ENCODE data around the gene STPG3. TPM values are rescaled to one million over a fixed set of nuclear protein-coding genes. Genes with fewer than 3 reads are reported as not detected.
A peak's percentile ranks its signal among the peaks of the same experiment; 100 is the strongest.

The STPG3 gene
- total RNA-seq, 4 donors from 2014 or later, result not detected

GRCh38 chr9:137295849-137296669, 45.0 kb downstream of the STPG3 start:
- peaks cover 0 to 52% (median 12%) of the 10 kb centered on the region in 3 donors for H3K4me1 ChIP-seq
- H3K27me3 ChIP-seq, result peaks cover 89% of the 10 kb centered on the region
- H3K9me3 ChIP-seq, result no peaks in the 10 kb centered on the region
- WGBS, 2 donors (ENCODE audit: low coverage in 1 of 2), result 39 to 40% methylated on average over 2 to 3 of the region's 78 CpGs
- peak; percentile 17 for ATAC-seq
- no peaks in the 10 kb centered on the region for H3K36me3 ChIP-seq
- H3K4me3 ChIP-seq, result peak overlapping the region in 1 of 2 donors; percentile 50
- TF ChIP-seq POLR2A (IDR thresholded peaks at IDR 0.05), result no peak
- no peak for TF ChIP-seq EP300 (IDR thresholded peaks at IDR 0.05)
- TF ChIP-seq, protein P1, sequence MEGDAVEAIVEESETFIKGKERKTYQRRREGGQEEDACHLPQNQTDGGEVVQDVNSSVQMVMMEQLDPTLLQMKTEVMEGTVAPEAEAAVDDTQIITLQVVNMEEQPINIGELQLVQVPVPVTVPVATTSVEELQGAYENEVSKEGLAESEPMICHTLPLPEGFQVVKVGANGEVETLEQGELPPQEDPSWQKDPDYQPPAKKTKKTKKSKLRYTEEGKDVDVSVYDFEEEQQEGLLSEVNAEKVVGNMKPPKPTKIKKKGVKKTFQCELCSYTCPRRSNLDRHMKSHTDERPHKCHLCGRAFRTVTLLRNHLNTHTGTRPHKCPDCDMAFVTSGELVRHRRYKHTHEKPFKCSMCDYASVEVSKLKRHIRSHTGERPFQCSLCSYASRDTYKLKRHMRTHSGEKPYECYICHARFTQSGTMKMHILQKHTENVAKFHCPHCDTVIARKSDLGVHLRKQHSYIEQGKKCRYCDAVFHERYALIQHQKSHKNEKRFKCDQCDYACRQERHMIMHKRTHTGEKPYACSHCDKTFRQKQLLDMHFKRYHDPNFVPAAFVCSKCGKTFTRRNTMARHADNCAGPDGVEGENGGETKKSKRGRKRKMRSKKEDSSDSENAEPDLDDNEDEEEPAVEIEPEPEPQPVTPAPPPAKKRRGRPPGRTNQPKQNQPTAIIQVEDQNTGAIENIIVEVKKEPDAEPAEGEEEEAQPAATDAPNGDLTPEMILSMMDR (IDR thresholded peaks at IDR 0.05), result no peak
- no peak for TF ChIP-seq POLR2AphosphoS5 (IDR thresholded peaks at IDR 0.05)
- H3K27ac ChIP-seq, result peak overlapping the region in 3 of 4 donors; percentile 58 to 76 (median 73)

DNA sequence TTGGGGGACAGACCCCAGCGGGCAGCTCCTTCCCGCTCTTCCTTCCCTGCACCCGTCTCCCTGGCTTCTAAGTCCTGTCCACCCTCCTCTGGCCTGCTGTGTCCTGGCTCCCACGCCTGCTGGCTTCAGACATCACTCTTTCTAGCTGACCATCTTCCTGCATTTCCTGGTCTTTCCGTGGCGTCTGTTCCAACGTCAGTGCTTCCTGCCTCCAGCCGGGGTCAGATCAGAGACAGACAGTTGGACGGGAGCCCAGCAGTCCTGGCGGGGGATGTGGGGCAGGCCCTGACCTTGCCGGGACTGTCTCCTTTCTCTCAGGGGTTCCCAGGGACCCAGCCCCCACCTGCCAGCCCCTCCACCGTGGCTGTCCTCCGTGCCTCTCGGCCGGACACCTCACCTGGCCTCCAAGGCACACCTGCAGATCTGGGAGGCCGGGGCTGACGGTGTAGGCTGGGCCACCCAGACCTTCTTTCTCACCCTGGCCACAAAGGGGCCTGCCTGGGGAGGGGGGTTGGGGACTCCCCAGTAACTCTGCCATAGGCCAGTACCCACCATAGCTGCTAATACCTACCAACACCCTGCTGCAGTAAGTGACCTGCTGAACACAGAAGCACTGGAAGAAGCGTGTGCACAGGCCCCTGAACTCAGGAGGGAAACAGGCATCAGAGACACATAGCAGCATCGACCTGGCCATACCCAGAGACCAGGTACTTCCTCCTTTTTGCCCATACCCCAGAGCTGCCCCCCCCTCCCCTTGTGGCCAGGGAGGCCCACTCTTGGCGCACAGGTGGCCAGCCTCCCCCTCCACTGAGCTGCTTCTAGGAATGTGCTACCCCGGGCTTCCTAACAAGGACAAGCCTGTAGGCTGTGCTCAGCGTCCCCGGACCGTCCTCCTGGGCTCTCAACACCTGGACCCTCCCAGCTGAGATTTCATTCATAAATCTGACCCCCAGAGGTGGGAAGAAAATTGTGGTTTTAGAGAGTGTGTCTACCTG, 45.9 kb downstream of the STPG3 start:
- Histone ChIP-seq H3K27ac (peak overlapping the region in 3 of 4 donors; percentile 58 to 76 (median 73)), H3K27me3 (peaks cover 95% of the 10 kb centered on the region), H3K9me3 (no peaks in the 10 kb centered on the region), H3K4me3 (peak overlapping the region in 1 of 2 donors; percentile 50), H3K4me1 (peaks cover 0 to 58% (median 12%) of the 10 kb centered on the region in 3 donors), H3K36me3 (no peaks in the 10 kb centered on the region)
- 36 to 100% methylated on average over 1 to 6 of the region's 24 CpGs for WGBS, 2 donors (ENCODE audit: low coverage in 1 of 2)
- TF ChIP-seq POLR2AphosphoS5 (IDR thresholded peaks at IDR 0.05) (no peak), EP300 (IDR thresholded peaks at IDR 0.05) (no peak), POLR2A (IDR thresholded peaks at IDR 0.05) (no peak)
- TF ChIP-seq, protein P1 (IDR thresholded peaks at IDR 0.05), result no peak
- ATAC-seq, result no peak

GRCh38 chr9:137297966-137298365, 46.9 kb downstream of the STPG3 start:
- no peak for ATAC-seq
- Histone ChIP-seq H3K36me3 (no peaks in the 10 kb centered on the region), H3K4me3 (no peak overlapping the region), H3K27me3 (peaks cover 93% of the 10 kb centered on the region), H3K9me3 (no peaks in the 10 kb centered on the region), H3K4me1 (peaks cover 0 to 65% (median 16%) of the 10 kb centered on the region in 3 donors), H3K27ac (peak overlapping the region in 3 of 4 donors; percentile 43 to 76 (median 54))
- WGBS, 2 donors (ENCODE audit: low coverage in 1 of 2), result no CpG with 5 or more reads among the region's 7 CpGs
- TF ChIP-seq, protein P1 (IDR thresholded peaks at IDR 0.05), result no peak
- TF ChIP-seq POLR2A (IDR thresholded peaks at IDR 0.05) (no peak), EP300 (IDR thresholded peaks at IDR 0.05) (no peak), POLR2AphosphoS5 (IDR thresholded peaks at IDR 0.05) (no peak)

DNA sequence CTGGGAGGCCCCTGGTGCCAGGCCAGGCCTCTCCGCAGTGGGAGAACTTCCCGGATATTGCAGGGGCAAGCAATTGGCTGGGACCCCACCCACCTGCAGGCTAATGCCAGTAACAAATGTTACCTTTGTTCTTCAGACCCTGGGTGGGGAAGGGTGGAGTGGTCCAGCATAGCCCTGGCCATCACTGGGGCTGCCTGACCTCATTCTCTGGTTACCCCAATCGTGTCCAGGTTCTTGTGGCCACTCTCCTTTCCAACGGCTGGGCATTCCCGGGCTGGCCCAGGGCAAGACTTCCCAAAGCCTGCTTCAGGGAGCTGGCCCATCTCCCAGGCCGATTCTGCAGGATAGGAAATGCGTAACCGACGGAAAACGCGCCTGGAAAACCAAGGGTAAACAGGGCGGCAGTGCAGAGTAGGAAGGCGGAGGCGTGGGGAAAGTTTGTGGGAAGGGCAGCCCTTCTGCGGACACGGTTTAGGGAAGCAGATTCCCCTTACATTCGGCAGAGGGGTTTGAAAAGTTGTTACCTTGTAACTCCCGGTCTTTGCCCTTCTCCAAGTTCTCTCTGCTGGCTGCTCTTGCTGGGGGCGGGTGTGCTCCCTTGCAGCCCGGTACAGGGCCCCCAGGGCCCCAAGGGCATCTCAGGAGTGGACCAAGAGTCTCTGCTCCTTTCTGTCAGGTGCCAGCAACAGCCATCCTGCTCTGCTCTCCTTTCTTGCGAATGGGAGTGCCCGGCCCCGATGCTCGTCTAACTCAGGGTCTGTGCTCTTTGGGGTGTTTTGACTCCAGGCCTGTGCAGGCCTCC, 47.5 kb downstream of the STPG3 start:
- 67% methylated on average over 12 of the region's 24 CpGs; no CpG with 5 or more reads in 1 of the 2 donors for WGBS, 2 donors (ENCODE audit: low coverage in 1 of 2)
- TF ChIP-seq, protein P1 (IDR thresholded peaks at IDR 0.05), result no peak
- TF ChIP-seq POLR2AphosphoS5 (IDR thresholded peaks at IDR 0.05) (peak; percentile 7), POLR2A (IDR thresholded peaks at IDR 0.05) (no peak), EP300 (IDR thresholded peaks at IDR 0.05) (no peak)
- Histone ChIP-seq H3K4me3 (peak overlapping the region in 1 of 2 donors; percentile 57), H3K4me1 (peaks cover 0 to 71% (median 16%) of the 10 kb centered on the region in 3 donors), H3K36me3 (no peaks in the 10 kb centered on the region), H3K27ac (peak overlapping the region in 3 of 4 donors; percentile 51 to 76 (median 54)), H3K9me3 (no peaks in the 10 kb centered on the region), H3K27me3 (peaks cover 92% of the 10 kb centered on the region)
- ATAC-seq, result no peak
